GM19467 (cell line): ENCODE data around the gene UCN2.

Experiments used
- ATAC-seq: cut with Tn5 transposase; IDR thresholded peaks from one replicate; pipeline ENCODE4 v1.9.1; 2021; ENCODE audit warnings: mild to moderate bottlenecking, moderate library complexity; ENCODE audit not compliant: unreplicated experiment

Gene UCN2, protein sequence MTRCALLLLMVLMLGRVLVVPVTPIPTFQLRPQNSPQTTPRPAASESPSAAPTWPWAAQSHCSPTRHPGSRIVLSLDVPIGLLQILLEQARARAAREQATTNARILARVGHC

DNA sequence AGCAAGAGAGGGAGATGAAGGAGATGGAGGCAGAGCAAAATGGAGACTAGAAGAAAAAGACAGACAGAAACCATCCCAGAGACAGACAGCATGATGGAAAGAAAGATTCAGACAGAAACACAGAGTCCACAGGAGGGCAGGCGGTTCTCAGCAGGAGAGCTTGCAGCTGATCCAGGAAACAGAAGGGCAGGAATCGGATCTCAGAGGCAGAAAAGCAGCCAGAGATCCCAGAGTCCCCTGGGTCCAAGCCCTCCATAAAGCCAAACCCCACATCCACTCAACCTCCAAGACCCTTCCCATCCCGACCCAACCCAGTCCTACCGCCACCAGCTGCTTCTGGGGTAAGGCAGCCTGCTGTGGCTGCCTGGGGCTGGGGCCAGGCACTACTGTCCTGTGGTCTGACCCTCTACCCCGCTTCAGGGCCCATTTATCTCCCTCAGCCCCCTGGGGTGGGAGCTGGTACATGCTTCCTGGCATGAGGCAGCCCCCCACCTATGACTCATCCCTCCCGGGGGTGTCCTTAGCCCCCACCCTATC is at the start of gene UCN2:
TSS of gene UCN2 (minus strand) at position 400 of the 537 bp plus-strand sequence. CDS start 657 bp downstream, outside the sequence.
- no peak for ATAC-seq

DNA sequence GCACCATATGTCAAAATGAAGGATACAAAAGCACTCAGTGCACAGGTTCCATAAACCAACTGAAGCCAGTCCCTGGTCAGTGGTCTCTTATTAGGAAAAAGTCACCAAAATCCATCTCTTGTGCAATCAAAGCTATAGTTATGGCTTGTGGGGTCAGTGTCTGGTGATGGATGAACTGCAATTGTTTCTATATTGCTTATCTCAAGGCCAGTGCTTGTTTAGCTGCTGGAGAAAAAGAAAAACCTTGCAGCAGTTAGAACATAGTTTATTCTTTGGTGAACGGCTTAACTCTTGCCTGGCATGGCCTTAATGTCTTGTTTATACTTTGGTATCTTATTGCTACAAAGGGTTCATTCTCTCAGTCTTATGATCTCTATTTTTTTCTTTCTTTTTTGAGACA is 48.7 kb upstream of the UCN2 start:
- ATAC-seq, result no peak

DNA sequence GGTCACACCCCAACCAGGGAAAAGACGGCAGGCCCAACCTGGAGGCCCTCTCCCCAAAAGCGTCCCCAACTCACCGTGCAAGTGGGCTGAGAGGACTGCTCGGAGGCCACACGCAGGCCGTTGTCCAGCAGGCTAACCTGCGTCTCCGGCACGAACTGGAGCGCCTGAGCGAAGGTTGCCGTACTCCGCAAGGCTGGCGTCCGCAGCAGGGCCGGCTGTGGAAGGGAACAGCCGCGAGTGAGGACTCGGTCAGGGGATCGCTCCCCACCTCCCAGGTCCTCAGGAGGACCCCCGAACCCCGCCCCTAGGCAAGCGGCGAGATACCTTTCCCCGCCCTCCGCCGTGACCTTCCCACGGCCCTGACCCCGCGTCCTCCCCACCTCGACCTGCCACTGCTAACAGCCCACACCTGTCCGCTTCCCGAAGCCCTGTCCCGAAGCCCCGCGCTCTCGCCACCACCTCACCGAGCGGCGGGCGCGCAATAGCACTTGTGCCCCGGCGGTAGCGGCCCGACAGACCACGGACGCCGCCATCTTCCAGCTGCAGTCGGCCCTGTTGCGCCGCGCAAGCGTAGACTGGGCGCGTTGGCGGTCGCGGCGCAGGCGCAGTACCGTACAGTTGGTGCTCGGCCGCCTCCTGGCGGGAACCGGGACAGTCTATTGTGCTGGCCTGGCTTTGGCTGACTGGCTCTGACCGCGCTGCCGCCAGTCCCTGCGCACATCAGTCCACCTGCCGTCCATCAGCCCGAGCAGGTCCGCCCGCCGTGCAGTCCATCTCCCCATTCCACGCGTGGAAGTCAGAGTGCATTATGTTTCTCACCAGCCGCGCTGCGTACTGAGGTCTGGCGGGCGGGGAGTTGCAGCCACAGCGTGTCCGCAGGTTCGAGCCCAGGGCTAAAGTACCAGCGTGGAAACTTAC is 45.8 kb upstream of the UCN2 start, which contains the start of gene UQCRC1:
TSS of gene UQCRC1 (minus strand) at position 559 of the 918 bp plus-strand sequence. CDS start at position 533, 26 bp downstream.
- ATAC-seq, result peak; percentile 91

- ATAC-seq, result no peak
These were observed 43.9 kb upstream of the UCN2 start for GRCh38 chr3:48607519-48607918.

DNA sequence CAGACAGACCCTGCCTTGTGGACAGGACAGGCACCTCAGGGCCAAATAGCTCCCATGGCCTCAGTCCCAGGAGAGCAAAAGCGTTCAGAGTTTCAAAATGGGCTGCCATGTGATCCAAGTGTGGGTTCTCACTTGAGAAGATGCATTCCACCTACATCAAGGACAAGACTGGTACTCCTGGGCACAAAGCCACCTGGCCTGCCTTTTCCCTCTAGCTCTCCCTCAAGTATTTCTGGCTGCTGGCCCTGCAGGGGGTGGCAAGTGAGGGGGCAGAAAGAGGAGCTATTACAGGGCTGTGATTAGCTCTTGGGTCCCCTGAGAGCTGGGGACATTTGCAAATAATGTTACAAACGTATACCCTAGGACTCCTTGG is 38.0 kb upstream of the UCN2 start:
- no peak for ATAC-seq

GRCh38 chr3:48600711-48601621 is 37.4 kb upstream of the UCN2 start:
- no peak for ATAC-seq

- no peak for ATAC-seq
These were observed 36.1 kb upstream of the UCN2 start for GRCh38 chr3:48599509-48600285.

GRCh38 chr3:48599077-48599501 is 35.5 kb upstream of the UCN2 start:
- no peak for ATAC-seq

DNA sequence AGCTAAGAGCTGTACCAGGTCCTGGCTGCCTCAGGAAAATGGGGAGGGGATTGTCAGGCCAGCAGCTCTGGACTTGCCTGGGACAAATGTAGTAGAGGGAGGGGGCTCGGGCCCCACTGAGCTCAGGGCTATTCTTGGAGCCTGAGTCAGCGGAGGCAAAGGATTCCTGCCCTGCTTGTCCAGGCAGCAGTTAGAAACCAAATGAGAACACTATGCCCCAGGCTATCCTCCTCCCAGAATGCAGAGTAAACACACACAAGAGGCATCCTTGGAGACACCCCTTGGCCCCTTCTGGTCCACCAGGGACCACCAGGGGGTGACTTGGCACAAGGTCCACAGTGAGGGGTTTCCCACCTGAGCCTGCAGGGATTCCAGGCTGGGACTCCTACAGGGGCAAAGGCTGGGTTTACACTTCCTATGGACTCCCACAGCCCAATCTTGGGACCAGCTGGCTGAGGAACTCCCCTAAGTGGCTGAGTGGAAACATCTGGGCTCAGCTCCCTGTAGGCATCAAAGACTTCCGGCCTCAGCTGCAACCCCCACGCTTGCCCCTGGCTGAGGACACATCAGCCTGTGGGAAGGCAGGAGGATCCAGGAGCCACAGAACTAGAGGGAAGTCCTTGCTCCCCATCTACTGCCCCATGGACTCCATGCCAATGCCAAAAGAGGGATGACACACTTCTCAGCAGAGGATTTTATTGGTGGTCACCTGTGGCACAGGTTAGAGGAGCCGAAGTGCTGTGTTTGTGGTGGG is 34.9 kb upstream of the UCN2 start:
- ATAC-seq, result no peak

DNA sequence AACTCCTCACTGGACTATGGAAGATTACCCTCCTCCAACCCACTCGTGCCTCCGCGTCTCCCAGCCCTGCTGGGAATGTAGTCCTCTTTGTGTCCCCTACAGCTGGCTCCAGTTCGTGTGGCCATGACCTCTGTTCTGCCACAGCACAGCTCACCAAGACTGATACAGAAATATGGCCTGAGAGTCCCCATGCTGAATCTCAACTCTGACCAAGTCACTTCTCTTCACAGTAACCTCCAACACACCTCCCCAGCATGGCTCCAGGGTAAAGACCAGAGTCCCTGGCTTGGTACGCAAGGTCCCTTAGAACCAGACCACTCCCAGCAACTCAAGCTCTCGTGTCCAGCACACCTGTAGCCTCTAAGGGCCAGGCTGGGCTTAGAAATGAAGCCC is 33.8 kb upstream of the UCN2 start:
- ATAC-seq, result no peak

DNA sequence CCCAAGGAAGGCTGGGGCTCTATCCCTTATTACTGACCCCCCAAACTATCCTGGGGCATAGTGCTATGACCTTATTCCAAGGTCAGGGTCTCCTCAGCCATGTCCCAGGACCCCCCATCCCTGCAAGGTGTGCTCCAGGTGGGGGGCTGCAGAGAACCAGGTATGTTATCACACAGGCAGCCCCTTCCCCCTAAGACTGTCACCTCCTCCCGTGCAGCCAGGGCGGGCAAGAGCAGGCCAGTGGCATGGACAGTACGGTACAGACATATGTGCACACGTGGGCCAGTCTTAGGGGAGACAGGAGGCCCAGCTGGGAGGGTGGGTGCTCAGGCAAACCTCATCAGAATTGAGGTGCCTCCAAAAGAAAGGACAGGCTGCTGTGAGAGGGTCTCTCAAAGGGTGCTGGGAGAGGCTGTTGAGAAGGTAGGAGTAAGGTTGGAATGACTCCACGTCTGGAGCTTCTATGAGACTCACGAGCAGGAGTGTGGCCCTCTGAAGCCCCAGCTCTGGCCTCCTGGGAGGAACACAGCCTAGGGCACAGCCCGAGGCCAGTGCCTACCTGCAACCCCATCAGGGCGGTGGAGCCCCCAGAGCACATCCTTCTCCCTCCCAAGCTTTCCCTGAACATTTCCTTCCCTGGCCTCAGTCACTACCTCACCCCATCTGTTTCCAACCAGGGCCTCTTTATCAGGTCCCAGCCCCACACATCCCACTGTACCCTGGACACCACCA is 33.3 kb upstream of the UCN2 start:
- no peak for ATAC-seq

GRCh38 chr3:48596157-48596556 is 32.6 kb upstream of the UCN2 start:
- no peak for ATAC-seq

- ATAC-seq, result no peak
These were observed 32.0 kb upstream of the UCN2 start for GRCh38 chr3:48595526-48596121.

GRCh38 chr3:48595075-48595525 is 31.5 kb upstream of the UCN2 start, which contains the start of gene COL7A1:
COL7A1 (minus strand) TSS chr3:48595329; CDS start chr3:48595159, 170 bp downstream.
- no peak for ATAC-seq

DNA sequence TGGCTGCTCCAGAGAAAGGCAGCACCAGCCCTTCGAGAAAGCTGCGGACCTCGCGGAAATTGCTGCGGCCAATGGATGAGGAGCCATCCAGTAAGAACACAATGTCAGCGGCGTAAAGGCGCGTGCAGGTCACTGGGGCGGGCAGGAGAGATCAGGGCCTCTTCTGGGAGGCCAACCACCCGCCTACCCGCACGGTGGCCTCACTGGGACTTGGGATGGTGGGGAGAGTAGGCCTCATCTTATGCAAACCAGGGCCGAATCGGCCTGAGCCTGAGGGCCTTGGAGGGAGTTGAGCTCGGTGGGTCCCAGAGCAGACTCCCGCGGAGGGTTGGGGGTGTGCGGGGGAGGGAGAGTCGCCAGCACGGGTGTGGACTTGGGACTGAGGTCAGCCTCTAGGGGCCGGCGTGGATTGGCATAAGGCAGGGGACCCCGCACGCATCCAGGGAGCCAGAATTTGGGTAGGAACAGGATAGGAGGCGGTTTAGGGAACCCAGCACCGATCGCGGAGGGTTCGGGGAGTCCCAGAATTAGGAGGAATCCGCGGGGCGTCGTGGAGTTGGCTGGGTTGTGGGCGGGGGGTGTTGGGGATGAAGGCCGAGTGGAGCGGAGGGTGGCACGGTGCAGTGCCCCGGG is 31.0 kb upstream of the UCN2 start:
- no peak for ATAC-seq

- ATAC-seq, result no peak
These were observed 29.8 kb upstream of the UCN2 start for GRCh38 chr3:48593337-48593736.

- no peak for ATAC-seq
These were observed 29.0 kb upstream of the UCN2 start for GRCh38 chr3:48592519-48593087.
